GM19438 (cell line): ENCODE measurements around the gene PRPSAP2.

ENCODE experiments used
- ATAC-seq: cut with Tn5 transposase; IDR thresholded peaks from one replicate; pipeline ENCODE4 v1.9.1; 2021; ENCODE audit warnings: low read depth; ENCODE audit not compliant: unreplicated experiment

Gene PRPSAP2

DNA sequence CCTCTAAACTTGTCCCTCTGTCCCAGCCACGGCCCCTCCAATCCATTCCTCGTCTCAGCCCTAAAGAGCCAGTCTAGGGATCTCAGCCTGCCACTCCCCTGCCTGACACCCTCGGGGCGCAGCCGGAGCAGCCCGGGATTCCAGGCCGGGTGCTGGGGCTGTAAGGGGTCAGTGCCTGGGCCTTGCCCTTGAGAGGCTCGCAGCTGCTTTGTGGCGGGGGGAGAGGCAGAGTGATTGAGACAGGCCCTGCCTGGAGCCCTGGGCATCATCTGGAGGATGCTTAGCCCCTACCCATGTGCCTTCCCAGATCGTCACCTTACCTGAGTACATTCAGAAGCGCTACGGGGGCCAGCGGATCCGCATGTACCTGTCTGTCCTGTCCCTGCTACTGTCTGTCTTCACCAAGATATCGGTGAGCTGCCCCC lies 102.3 kb downstream of the PRPSAP2 start:
- no peak for ATAC-seq

DNA sequence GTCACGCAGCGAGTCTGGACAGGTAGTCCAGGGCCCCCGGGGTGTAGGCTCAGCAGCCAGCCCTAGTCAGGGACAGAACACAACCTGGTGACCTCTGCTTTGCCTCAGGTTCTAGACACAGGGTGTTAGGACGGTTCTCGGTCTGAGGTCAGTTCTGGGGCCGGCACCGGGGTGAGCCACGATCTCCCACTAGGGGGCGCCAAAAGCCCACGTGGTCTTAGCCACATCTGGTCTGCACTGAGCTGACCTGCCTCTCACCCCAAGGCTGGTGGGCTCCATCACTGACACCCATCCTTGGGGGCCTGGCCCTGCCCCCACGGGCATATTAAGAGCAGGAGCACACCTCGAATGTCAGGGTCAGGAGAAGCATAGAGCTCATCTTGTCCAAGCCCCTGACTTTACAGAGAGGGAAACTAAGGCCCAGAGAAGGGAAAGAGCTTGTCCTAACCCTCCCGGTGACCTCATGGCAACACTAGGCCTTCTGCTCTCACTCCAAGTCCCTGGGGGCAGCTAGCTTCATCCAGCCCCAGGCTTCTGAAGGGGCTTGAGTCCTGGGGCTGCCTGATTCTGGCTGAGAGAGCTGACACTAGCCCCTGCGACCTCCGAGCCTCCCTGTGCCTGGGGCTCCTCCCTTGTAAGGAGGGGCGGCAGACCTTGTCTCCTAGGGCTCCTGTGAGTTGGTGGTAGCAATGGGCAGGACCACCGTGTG lies 103.0 kb downstream of the PRPSAP2 start:
- ATAC-seq, result no peak

DNA sequence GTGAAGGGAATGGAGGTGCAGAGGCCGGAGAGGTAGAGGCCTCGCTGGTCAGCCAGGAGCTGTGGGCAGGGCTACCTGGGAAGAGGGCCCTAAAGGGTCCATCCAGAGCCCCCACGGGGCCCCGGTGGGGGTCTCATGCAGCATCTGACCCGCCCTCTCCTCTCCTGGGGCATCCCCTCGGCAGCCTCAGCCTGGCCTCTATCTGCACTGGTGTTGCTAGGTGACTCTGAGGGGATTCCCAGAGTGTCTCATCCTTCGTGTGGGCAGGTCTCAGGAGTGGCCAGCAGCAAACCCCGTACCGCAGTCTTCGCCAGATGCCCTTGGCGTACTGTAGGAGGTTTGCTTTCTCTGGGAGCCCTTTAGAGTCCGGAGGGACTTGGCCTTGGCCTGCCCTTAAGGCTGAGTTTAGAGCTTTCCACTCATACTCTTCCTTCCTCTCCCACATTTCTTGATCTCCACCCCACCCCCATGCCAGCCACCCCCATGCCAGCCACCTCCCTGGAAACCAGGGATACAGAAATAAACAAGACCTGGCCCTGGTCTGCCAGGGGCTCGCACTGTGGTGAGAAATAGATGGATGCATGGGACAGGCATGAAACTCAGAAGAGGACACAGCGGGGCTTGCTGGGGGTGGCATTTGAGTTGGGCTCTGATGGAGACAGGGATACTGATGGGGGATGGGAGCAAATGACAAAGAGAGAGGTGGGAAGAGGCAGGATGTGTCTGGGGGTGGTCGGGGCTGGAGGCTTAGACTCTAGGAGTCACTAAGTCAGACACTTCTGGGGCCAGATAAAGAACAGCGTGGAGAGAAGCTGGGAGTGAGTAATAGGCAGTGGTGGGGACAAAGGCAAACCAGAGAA lies 103.9 kb downstream of the PRPSAP2 start:
- no peak for ATAC-seq

DNA sequence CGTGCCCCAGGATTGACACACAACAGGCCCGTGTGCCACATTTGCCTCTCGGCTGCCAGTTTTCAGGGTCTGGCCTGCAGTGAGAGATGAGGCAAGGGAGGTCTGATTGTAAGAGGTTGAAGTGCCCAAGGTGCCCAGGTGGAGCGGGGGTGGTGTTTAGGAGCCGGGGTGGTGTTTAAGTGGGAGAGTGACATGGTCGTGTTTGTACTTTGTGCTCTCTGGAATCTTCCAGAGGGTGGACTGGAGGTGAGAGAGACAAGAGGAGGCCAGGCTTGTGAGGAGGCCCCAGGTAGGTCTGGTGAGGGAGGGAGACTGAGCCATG lies 104.5 kb downstream of the PRPSAP2 start:
- ATAC-seq, result no peak

DNA sequence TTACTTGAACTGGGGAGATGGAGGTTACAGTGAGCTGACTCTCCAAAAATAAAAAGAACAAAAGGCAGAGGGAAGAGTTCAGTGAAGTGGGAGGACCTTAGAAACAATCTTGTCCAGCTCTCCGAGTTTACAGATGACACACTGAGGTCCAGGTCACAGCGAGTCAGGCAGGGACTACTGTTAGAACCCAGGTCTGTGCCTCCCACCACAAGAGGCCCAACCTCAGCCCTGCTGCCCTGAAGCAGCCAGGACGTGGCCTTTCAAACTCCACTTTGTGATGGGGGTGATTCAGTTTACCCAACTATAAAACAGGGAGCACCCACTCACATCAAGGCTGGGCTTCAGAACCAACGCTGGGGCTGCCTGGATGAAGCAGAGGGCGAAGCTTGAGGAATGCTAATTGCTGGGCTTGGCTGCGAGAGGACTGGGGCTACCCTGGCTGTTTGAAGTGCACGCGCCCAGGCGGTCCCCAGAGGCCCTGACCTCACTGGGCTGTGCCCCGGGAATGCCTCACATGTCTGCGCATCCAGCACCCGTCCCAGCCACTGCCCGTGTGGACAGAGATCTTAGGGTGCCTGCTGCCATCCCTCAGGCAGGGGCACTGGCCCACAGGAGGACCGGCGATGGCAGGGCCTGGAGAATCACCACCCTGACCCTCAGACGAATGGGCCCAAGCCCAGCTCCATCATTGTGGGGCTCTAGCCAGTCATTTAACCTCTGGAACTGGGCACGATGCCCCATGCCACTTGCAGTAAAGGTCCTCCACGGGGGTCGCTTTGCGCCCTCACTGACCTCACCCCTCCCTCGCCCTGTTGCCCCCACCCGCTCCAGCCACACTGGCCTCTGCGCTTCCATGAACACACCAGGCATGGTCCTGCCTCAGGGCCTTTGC lies 105.4 kb downstream of the PRPSAP2 start:
- ATAC-seq, result no peak

DNA sequence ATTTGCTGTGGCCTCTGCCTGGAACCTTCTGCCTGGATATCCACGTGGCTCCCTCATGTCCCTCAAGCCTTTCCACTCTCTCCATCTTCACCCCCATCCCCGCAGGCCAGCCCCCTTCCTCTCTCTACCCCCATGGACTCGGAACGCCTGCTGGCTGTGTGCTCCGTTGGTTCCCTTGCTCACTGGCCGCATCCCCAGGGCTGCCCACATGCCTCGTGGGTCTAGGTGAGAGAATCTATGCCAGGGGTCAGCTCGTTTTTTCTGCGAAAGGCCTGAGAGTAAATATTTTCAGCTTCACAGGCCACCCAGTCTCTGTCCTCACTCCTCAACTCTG lies 106.1 kb downstream of the PRPSAP2 start:
- no peak for ATAC-seq

DNA sequence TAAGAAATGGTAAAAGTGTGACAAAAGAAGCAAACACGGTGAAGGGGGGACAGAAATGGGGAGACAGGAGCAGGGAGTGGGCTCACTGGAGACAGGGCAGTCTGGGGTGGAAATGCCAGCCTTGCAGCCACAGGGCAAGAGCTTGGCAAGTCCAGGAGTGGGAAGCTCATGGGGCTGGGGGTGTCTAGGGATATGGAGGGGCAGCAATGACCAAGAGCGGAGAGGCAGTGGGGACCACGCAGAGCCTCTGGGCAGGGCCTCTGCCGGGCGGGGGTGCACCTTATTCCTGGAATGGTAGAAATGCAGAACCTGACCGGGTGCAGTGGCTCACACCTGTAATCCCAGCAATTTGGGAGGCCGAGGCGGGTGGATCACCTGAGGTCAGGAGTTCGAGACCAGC lies 106.6 kb downstream of the PRPSAP2 start:
- ATAC-seq, result no peak

DNA sequence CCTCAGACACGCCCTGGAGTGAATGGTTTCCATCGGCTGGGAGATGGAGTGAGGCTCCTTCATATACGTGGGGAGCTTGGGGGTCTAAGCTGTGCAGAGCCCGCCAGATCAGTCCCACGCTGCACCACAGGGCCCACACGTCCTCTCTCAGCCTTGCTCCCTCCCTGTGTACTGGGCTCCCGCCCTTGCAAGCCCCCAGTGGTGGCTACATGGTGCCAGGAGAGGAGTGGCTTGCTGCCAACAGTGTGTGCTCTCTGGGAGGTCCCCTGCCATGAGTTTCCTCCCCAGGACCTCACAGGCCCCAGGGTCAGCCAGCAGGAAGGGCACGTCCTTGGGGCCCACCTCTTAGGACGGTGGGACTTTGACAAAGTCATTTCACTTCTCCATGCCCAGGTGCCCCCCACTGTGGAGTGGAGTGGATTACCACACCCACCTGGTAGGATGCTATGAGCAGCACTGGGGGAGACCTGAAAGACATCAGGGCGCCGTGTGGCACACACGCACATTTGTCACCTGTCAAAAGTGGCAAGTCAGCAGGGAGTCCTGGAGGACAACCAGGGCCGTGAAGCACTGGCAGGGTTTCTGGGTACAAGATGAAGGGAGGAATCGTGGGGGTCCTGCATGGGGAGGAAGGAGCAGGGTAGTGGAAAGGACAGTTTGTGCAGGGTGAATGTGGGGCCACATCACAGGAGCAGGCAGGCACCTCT lies 107.8 kb downstream of the PRPSAP2 start:
- no peak for ATAC-seq

DNA sequence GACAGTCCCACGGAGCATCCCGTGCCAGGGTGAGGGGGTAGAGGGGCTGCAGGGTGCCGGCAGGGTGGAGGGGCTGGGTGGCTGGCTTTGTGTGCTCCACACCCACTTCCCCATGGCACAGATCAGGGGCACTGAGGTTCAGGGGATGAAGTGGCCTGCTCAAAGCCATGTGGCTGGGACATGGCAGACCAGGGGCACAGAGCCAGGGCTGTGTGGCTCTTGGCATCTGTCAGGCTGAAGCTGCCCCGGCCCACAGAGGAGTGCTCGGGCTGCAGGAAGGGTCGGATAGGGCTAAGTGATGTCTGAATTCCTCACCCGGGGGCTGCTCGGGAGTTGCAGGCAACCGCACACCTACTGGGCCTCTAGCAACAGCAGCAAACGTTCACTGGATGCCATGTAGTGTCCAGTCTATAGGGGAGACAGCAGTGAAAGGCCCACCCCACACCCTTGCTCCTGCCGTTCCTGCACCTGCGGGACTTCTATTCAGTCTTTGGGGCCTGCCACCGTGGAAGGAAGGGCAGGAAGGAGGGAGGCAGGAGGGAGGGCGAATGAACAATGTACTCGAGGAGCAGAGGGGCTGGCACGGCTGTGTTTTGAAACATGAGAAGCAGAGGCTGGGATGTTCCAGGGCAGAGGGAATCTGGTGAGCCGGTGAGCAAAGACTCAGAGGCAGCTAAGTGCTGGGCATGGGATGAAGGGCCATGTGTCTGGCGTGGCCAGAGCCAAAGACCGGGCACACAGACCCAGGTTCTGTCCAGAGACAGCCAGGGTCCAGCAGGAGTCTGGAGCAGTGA lies 109.1 kb downstream of the PRPSAP2 start:
- no peak for ATAC-seq

DNA sequence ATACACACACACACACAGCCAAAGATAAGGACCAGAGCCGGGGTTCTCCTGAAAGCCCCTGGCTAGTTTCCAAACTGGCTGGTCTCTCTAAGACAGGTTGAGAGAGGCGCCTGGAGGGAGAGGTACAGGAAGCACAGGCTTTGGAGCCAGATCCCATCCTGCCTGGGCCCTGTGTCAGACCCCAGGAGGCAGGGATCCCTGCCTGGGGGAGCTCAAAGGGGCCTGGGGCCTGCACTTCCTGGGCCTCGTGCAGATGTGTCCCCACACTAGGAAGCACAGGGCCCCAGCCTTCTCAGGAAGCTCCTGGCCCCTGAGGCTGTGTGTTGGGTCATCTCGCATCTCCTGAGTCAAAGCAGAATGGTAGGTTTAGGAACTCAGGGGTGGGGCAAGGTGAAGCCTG lies 110.0 kb downstream of the PRPSAP2 start:
- ATAC-seq, result no peak

DNA sequence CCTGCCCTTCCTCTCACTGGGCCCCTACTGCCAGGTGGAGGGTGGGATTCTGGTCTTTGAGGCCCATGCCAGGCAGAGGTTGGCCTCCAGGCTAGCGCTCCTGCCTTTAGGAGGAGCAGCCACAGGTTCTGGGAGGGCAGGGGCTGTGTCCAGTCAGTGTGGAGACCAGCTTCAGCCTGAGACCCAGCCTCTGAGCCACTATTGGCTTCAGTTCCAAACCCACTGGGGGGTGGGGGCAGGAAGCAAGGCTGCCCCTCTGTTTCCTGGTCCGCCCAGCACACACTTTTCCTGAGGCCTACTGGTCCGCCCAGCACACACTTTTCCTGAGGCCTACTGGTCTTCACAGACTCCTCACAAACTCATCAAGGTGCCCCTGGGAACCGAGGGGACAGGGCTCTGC lies 110.4 kb downstream of the PRPSAP2 start:
- ATAC-seq, result no peak

DNA sequence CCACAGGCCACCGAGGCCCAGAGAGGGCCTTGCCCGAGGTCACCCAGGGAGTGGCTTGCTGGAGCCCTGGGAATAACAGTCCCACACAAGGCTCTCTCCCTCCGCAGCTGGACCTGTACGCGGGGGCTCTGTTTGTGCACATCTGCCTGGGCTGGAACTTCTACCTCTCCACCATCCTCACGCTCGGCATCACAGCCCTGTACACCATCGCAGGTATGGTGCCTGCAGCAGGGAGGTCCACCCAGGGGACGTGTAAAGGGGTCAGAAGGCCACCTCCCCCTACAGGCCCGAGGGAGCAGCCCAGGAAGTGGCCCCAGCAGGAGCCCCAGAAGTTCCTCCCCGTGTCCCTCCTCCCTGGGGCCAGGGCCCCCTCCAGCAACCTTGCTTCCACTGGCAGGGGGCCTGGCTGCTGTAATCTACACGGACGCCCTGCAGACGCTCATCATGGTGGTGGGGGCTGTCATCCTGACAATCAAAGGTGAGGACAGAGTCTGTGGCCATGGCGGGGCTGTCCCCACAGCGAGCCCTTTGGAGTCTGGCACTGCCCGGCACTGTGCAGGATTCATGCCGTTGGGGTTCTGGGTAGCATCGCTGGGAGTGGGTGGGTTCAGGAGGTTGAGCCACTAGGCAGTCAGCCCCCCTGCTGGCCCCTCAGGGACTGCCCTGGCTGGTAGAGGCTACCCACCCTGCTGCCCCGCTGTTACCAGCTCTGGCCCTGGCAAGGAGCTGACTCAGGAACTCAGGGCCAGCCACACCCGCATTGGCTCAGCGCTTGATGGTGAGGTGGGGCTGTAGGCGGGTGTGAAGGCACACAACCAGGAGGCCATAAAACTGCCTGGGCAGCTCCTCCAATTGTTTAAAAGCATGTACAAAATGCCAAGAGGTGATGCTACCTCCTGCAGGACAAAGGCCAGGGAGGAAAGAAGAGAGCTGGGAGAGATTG lies 111.3 kb downstream of the PRPSAP2 start:
- ATAC-seq, result no peak

DNA sequence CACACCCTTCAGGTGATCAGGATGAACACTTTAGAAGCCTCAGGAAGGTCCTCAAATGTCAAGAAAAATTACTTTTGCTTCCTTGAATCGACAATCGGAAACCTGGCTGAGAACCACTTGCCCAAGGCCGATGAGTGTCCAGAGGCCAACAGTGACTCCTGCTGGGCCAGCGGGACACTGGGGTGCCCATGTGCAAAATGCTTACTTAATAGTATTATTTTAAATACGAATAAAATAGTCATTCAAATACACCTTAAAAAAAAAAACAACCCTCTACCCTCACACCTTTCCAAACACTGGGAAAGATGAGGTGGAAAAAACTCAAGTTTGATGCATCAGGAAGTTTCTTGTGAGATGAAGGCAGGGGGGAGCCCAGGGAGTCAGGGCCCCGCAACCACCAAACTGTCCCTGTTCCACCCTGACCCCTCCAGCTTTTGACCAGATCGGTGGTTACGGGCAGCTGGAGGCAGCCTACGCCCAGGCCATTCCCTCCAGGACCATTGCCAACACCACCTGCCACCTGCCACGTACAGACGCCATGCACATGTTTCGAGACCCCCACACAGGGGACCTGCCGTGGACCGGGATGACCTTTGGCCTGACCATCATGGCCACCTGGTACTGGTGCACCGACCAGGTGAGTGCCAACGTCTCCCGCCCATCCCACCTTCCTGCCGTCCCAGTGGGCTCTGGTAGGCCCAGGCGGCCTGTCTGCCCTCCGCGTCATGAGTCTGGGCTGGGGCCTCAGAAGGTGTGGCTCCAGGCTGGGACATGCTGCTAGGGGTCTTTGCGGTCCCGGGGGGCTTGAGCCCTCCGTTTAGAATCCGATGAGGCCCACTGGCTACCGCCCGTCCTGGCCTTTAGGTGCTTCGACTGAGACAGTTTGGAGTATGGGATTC lies 112.9 kb downstream of the PRPSAP2 start:
- no peak for ATAC-seq

DNA sequence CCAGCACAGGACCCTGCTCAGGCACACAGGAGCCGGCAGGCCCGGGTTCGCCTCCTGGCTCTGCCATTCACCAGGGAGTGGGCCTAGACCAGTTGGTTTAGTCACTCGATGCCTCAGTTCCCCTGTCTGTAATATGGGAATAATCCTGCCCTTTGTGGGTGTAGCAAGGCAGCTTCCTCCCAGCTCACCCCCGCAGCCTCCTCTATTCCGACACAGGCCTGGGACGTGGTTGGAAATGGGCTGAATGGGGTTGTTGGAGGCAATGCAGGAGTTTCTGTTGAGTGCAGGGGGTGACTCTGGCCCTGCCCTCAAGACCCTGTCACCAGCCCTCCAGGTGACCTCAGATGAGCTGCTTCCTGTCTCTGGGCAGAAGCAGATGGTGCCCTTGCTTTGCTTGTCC lies 113.9 kb downstream of the PRPSAP2 start:
- ATAC-seq, result no peak

DNA sequence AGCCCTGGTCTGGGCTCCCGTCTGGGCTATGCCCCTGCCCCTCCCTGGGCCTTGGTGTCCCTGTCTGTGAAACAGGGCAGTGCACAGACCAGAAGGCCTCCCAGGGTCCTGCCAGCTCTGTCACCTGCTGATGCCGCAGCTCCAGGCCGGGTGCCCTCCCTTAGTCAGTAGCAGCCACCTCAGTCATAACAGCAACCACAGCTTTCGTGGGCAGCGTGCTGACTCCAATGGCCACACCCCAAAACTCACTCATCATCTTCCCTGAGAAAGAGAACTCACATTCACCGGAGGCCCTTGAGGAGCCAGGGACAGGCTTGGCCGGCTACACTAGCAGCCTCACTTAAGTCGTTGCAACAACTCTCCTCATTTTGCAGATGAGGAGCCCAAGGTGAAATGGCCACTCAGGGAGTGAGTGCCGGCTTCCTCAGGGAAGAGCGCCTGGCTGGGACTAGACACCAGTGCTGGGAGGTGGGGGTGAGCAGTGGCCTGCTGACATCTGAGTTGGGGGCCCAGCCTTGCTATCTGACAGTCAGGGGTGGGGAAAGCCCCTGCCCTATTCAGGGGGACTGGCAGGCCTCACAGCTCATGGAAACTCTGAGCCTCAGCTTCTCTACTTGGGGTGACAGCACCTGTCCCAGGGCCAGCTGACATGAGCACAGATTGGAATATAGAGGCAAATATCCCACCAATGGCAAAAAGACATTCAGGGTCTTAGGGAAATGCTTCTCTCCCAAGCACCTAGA lies 116.6 kb downstream of the PRPSAP2 start:
- ATAC-seq, result no peak

DNA sequence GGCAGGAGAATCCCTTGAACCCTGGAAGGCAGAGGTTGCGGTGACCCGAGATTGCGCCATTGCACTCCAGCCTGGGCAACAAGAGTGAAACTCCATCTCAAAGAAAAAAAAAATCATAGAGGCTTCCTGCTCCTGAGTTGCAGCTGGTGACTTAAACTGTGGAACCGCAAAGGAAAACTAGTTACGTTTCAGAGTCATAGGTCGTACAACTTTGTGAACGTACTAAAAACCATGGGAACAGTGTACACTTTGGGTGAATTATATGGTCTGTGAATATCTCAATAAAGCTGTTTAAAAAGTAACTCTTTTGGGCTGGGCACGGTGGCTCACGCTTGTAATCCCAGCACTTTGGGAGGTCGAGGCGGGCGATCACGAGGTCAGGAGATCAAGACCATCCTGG lies 117.7 kb downstream of the PRPSAP2 start:
- ATAC-seq, result no peak

DNA sequence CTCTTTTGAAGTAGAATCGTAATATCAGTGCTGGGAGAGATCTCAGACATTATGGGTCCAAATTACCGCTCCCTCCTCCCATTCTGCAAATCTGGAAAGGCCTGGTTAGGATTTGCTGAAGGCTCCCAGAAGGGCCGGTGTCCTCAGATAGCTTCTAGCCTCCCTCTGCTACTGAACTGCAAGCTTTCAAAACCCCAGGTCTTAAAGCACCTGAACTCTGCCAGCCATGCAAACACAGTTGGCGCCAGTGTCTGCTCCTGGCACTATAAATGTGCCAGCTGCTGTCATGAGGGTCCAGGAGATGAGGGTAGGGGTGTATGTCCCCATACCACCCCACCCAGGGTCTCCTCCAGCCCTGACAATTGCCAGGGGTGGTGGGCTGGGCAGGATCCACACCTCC lies 118.3 kb downstream of the PRPSAP2 start:
- no peak for ATAC-seq
